SK-N-SH (cell line): ENCODE data around the gene DMRTB1. TPM values are rescaled to one million over a fixed set of nuclear protein-coding genes. Genes with fewer than 3 reads are reported as not detected.

Source experiments
- CTCF ChIA-PET: fragments of 300-600, 350-600 bp; formaldehyde crosslinking; extraction: SDS; loops from one replicate; lab custom pipeline; 2021; lab: Yijun Ruan, JAX
- POLR2A ChIA-PET: fragments of 350-600 bp; sonication (Branson Sonifier 250); formaldehyde crosslinking; extraction: SDS; loops from one replicate; lab custom pipeline; 2020; ENCODE audit warnings: antibody characterized with exemption, inconsistent platforms; lab: Yijun Ruan, JAX
- DNase-seq: peaks from one replicate; pipeline ENCODE4 v3.0.0; 2012
- H2AFZ ChIP-seq: fragments of 200-600 bp; sonication (generic); 2 replicates; pipeline ENCODE4 v1.8.1; 2016; ENCODE audit warnings: antibody characterized with exemption, mild to moderate bottlenecking, low read depth
- H3F3A ChIP-seq: fragments of 200-600 bp; sonication (generic); replicated peaks from 2 replicates; pipeline ENCODE3; 2016; ENCODE audit warnings: antibody characterized with exemption, mild to moderate bottlenecking; ENCODE audit not compliant: insufficient read depth
- H3K27ac ChIP-seq, 2 experiments: fragments of 200-500 bp in 1 of 2; fragments of 200-600 bp in 1 of 2; sonication (Bioruptor generic) in 1 of 2; sonication (generic), shearing (Covaris generic) in 1 of 2; 2 replicates each; pipeline versions ENCODE4 v1.5.1 to v1.6.1; 2014 to 2016; ENCODE audit warnings: low read depth in 2 of 2, inconsistent platforms in 1 of 2, low read length in 1 of 2, mild to moderate bottlenecking in 1 of 2, mixed read lengths in 1 of 2
- H3K27me3 ChIP-seq: fragments of 200-600 bp; sonication (generic), shearing (Covaris generic); 2 replicates; pipeline ENCODE4 v1.6.1; 2016; ENCODE audit warnings: mixed run types; ENCODE audit not compliant: insufficient read depth
- H3K36me3 ChIP-seq, 2 experiments: fragments of 200-500 bp in 1 of 2; fragments of 200-600 bp in 1 of 2; sonication (Bioruptor generic) in 1 of 2; sonication (generic) in 1 of 2; replicated peaks in 1 of 2; 2 replicates each; pipeline versions ENCODE3 to v1.5.1; 2014 to 2016; ENCODE audit warnings: low read length in 1 of 2, mild to moderate bottlenecking in 1 of 2; ENCODE audit not compliant: insufficient read depth in 2 of 2, control insufficient read depth in 1 of 2
- H3K4me1 ChIP-seq, 2 experiments: fragments of 200-500 bp in 1 of 2; fragments of 200-600 bp in 1 of 2; sonication (Bioruptor generic) in 1 of 2; sonication (generic), shearing (Covaris generic) in 1 of 2; 2 replicates each; pipeline versions ENCODE4 v1.5.1 to v1.6.1; 2014 to 2016; ENCODE audit warnings: low read depth in 1 of 2, low read length in 1 of 2, mixed run types in 1 of 2; ENCODE audit not compliant: insufficient read depth in 2 of 2, control insufficient read depth in 1 of 2
- H3K4me2 ChIP-seq: fragments of 200-600 bp; sonication (generic), shearing (Covaris generic); 2 replicates; pipeline ENCODE4 v1.6.1; 2017; ENCODE audit warnings: mixed run types
- H3K4me3 ChIP-seq, 2 experiments: fragments of 200-500 bp in 1 of 2; fragments of 200-600 bp in 1 of 2; sonication (Bioruptor generic) in 1 of 2; sonication (generic), shearing (Covaris generic) in 1 of 2; 2 replicates each; pipeline versions ENCODE4 v1.5.1 to v1.8.1; 2014 to 2016; ENCODE audit warnings: low read depth in 2 of 2, inconsistent platforms in 1 of 2, low read length in 1 of 2, mild to moderate bottlenecking in 1 of 2, mixed read lengths in 1 of 2, moderate library complexity in 1 of 2
- H3K79me2 ChIP-seq: fragments of 200-600 bp; sonication (generic); 2 replicates; pipeline ENCODE4 v1.8.1; 2017; ENCODE audit warnings: mild to moderate bottlenecking; ENCODE audit not compliant: insufficient read depth
- H3K9ac ChIP-seq: fragments of 200-600 bp; sonication (generic); 2 replicates; pipeline ENCODE4 v1.6.1; 2017; ENCODE audit warnings: mixed run types
- H3K9me2 ChIP-seq: fragments of 200-600 bp; sonication (generic); 2 replicates; pipeline ENCODE4 v1.6.1; 2017; ENCODE audit warnings: mixed run types
- H3K9me3 ChIP-seq: fragments of 200-600 bp; sonication (generic); 2 replicates; pipeline ENCODE4 v1.6.1; 2017; ENCODE audit warnings: mixed run types, mild to moderate bottlenecking, moderate library complexity
- H4K20me1 ChIP-seq: fragments of 200-600 bp; sonication (generic); 2 replicates; pipeline ENCODE4 v1.6.1; 2017; ENCODE audit warnings: mild to moderate bottlenecking, mixed run types; ENCODE audit not compliant: insufficient read depth
- CHD2 ChIP-seq: fragments of 150-350 bp; IDR thresholded peaks from 2 replicates; pipeline ENCODE4 v1.6.1; 2018; ENCODE audit warnings: low read length; ENCODE audit not compliant: partially characterized antibody
- ELF1 ChIP-seq: IDR thresholded peaks from 2 replicates; pipeline ENCODE4 v1.4.0; 2012
- FOXJ3 ChIP-seq: sonication (generic); formaldehyde crosslinking; IDR thresholded peaks from 2 replicates; pipeline ENCODE4 v1.5.1; 2020; ENCODE audit warnings: mild to moderate bottlenecking, missing genetic modification reagents
- GATA2 ChIP-seq: sonication (generic); formaldehyde crosslinking; IDR thresholded peaks from 2 replicates; pipeline ENCODE4 v1.5.0; 2020; ENCODE audit warnings: mild to moderate bottlenecking, missing genetic modification reagents
- MEF2A ChIP-seq: IDR thresholded peaks from 2 replicates; pipeline ENCODE4 v1.4.0; 2012; ENCODE audit warnings: low read depth, borderline replicate concordance
- MXI1 ChIP-seq: IDR thresholded peaks from 2 replicates; pipeline ENCODE4 v1.6.1; 2012; ENCODE audit warnings: mild to moderate bottlenecking, low read depth, low read length, improper control_type of control experiment
- NFIC ChIP-seq: IDR thresholded peaks from 2 replicates; pipeline ENCODE4 v1.4.0; 2012; ENCODE audit warnings: borderline replicate concordance
- NRF1 ChIP-seq: IDR thresholded peaks from 2 replicates; pipeline ENCODE4 v1.6.1; 2012; ENCODE audit warnings: low read depth, mild to moderate bottlenecking, low read length
- POLR2AphosphoS5 ChIP-seq: IDR thresholded peaks from 2 replicates; pipeline ENCODE4 v1.6.1; 2012; ENCODE audit warnings: low read depth, low read length
- RAD21 ChIP-seq: IDR thresholded peaks from 2 replicates; pipeline ENCODE4 v1.6.1; 2012; ENCODE audit warnings: mild to moderate bottlenecking, low read length
- RCOR1 ChIP-seq: fragments of 150-350 bp; IDR thresholded peaks from 2 replicates; pipeline ENCODE4 v1.6.1; 2017; ENCODE audit warnings: antibody characterized with exemption, low read length
- RXRA ChIP-seq: IDR thresholded peaks from 2 replicates; pipeline ENCODE4 v1.4.0; 2012; ENCODE audit warnings: low read depth, mild to moderate bottlenecking, borderline replicate concordance
- SMC3 ChIP-seq: IDR thresholded peaks from 2 replicates; pipeline ENCODE4 v1.6.1; 2012; ENCODE audit warnings: low read depth, low read length, improper control_type of control experiment
- TAF1 ChIP-seq: IDR thresholded peaks from 2 replicates; pipeline ENCODE4 v1.6.1; 2012; ENCODE audit warnings: low read depth, mild to moderate bottlenecking, low read length, moderate library complexity, borderline replicate concordance
- YY1 ChIP-seq: IDR thresholded peaks from 2 replicates; pipeline ENCODE4 v1.4.0; 2012; ENCODE audit warnings: low read depth, mild to moderate bottlenecking
- WGBS: methylation state at CpG from one replicate; pipeline ENCODE4 v1.1.6; 2017; ENCODE audit warnings: low lambda C conversion rate; 5-methylcytosine and 5-hydroxymethylcytosine counted together
- polyA plus RNA-seq, 3 experiments: library from polyadenylated mRNA; depleted of rRNA; stranded (reverse); fragments of >200 nt; gene quantifications; 2 replicates each; pipeline ENCODE4 v1.2.3, GENCODE V29; 2012
- TF ChIP-seq, protein P1 (sequence below): IDR thresholded peaks from 2 replicates; pipeline ENCODE4 v1.4.0; 2012; ENCODE audit warnings: low read depth, borderline replicate concordance
- TF ChIP-seq, protein P2 (sequence below): IDR thresholded peaks from 2 replicates; pipeline ENCODE4 v1.4.0; 2012; ENCODE audit warnings: low read depth, borderline replicate concordance

DMRTB1 gene
- polyA plus RNA-seq, 1 of the 3 experiments (the other 2 are of a cell fraction): not detected

- TF ChIP-seq, protein P1, sequence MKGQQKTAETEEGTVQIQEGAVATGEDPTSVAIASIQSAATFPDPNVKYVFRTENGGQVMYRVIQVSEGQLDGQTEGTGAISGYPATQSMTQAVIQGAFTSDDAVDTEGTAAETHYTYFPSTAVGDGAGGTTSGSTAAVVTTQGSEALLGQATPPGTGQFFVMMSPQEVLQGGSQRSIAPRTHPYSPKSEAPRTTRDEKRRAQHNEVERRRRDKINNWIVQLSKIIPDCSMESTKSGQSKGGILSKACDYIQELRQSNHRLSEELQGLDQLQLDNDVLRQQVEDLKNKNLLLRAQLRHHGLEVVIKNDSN: no peak
- TF ChIP-seq MXI1: no peak
- TF ChIP-seq CHD2: no peak
- TF ChIP-seq TAF1: no peak
- no peak for TF ChIP-seq NFIC
- no peak for TF ChIP-seq POLR2AphosphoS5
- no peak for TF ChIP-seq MEF2A
Measured at GRCh38 chr1:53440633-53441032, 18.6 kb upstream of the DMRTB1 start (continued).

GRCh38 chr1:53442299-53442698 is 16.9 kb upstream of the DMRTB1 start:
- Histone ChIP-seq H3K79me2 (no peaks in the 10 kb centered on the region), H3K9me3 (no peaks in the 10 kb centered on the region), H3K9ac (no peak overlapping the region), H3K27ac (no peak overlapping the region), H2AFZ (no peak overlapping the region), H3K4me3 (no peak overlapping the region), H3K27me3 (no peaks in the 10 kb centered on the region), H3K4me2 (no peak overlapping the region), H3F3A (peaks cover 5% of the 10 kb centered on the region), H3K9me2 (no peaks in the 10 kb centered on the region), H3K36me3 (no peaks in the 10 kb centered on the region), H3K4me1 (no peaks in the 10 kb centered on the region; a peak in 1 of 4 replicates), H4K20me1 (no peaks in the 10 kb centered on the region)
- ChIA-PET POLR2A (no interaction called here), CTCF (no interaction called here)
- WGBS: 52% methylated on average over 2 of the region's 2 CpGs
- no peak for DNase-seq
- TF ChIP-seq NFIC: no peak
- no peak for TF ChIP-seq SMC3
- no peak for TF ChIP-seq MEF2A
- no peak for TF ChIP-seq NRF1
- TF ChIP-seq TAF1: no peak
- no peak for TF ChIP-seq YY1
- TF ChIP-seq RCOR1: no peak
- TF ChIP-seq ELF1: no peak
- no peak for TF ChIP-seq RXRA
- TF ChIP-seq RAD21: no peak
- TF ChIP-seq FOXJ3: no peak
- no peak for TF ChIP-seq GATA2 (CRISPR knock-in tag)
- TF ChIP-seq, protein P2, sequence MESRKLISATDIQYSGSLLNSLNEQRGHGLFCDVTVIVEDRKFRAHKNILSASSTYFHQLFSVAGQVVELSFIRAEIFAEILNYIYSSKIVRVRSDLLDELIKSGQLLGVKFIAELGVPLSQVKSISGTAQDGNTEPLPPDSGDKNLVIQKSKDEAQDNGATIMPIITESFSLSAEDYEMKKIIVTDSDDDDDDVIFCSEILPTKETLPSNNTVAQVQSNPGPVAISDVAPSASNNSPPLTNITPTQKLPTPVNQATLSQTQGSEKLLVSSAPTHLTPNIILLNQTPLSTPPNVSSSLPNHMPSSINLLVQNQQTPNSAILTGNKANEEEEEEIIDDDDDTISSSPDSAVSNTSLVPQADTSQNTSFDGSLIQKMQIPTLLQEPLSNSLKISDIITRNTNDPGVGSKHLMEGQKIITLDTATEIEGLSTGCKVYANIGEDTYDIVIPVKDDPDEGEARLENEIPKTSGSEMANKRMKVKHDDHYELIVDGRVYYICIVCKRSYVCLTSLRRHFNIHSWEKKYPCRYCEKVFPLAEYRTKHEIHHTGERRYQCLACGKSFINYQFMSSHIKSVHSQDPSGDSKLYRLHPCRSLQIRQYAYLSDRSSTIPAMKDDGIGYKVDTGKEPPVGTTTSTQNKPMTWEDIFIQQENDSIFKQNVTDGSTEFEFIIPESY: no peak
